GM19240 (cell line): ENCODE measurements around the gene ADAMTS13.
"Not testable (repeated sequence)": the region's sequence is repeated elsewhere in the genome, so short reads cannot be mapped to it uniquely, and the experiment has no call there.

Experiments used
- DNase-seq: peaks from one replicate; pipeline ENCODE4 v3.0.0; 2011; ENCODE audit warnings: low spot score; ENCODE audit not compliant: insufficient read length

Gene ADAMTS13

GRCh38 chr9:133421615-133422542 lies at the start of gene ADAMTS13:
Gene ADAMTS13, plus strand, starts transcription at chr9:133422367. Its CDS starts 77 bp downstream, at chr9:133422444.
- no peak for DNase-seq

DNA sequence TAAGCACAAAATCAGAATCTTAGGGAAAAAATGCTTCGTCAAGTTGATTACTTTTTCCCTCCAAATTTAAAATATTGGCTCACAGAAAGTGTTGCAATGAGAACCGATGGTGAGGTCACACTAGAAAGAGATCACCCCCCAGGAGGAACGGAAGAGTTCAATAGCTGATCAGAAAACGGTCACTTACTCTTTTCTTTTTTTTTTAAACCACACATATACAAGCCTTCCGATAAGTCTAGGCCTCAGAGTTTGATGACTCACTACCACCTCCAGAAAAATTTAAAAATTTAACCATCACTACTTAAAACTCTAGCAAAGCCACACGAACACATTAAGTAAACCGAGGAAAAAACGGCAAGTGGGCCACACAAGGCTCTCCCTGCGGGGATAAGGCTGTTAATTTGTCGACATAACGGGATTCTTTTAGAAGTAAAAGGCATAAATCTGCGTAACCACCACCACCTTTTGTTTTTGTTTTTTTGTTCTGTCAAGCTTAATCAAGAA lies 47.5 kb upstream of the ADAMTS13 start:
- no peak for DNase-seq

GRCh38 chr9:133375116-133375723 lies 46.9 kb upstream of the ADAMTS13 start:
- DNase-seq: peak; percentile 45

- DNase-seq: peak; percentile 100
These were observed 46.2 kb upstream of the ADAMTS13 start, which contains the start of the genes STKLD1 and SURF4 for GRCh38 chr9:133375724-133376654. Gene STKLD1, plus strand, starts transcription at chr9:133376366. Its CDS starts 108 bp downstream, at chr9:133376474. Gene SURF4, minus strand, starts transcription at chr9:133376060. Its CDS starts 91 bp downstream, at chr9:133375969.

DNA sequence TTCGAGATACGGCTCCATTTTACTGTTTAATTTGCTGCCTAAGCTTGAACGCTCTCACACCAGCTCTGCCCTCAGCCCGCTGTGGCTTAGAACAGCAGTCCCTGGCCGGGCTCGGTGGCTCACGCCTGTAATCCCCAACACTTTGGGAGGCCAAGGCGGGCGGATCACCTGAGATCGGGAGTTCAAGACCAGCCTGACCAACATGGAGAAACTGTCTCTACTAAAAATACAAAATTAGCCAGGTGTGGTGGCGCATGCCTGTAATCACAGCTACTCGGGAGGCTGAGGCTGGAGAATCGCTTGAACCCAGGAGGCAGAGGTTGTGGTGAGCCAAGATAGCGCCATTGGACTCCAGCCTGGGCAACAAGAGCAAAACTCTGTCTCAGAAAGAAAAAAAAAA lies 44.9 kb upstream of the ADAMTS13 start:
- DNase-seq: not testable (repeated sequence)

GRCh38 chr9:133377721-133378216 lies 44.4 kb upstream of the ADAMTS13 start:
- DNase-seq: no peak

GRCh38 chr9:133378408-133378962 lies 43.7 kb upstream of the ADAMTS13 start:
- no peak for DNase-seq

- no peak for DNase-seq
These were observed 42.7 kb upstream of the ADAMTS13 start for GRCh38 chr9:133379153-133380086.

DNA sequence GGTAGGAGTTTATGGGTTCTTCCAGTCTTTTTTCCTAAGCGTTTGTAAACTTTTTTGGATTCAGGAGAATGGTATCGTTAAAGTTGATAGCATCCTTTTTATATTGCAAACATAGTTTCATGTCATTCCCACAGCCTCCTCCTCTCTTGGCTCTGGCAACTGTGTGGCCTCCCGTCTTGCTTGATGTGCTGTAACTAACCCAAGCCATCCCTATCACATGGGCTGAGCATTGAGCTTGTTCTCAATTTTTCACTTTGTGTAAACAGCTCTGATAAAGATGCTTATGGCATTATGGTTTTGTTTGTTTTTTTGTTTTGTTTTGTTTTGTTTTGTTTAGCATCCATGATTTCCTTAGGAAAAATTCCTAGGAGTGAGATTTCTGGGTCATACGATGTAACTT lies 41.4 kb upstream of the ADAMTS13 start:
- DNase-seq: no peak

DNA sequence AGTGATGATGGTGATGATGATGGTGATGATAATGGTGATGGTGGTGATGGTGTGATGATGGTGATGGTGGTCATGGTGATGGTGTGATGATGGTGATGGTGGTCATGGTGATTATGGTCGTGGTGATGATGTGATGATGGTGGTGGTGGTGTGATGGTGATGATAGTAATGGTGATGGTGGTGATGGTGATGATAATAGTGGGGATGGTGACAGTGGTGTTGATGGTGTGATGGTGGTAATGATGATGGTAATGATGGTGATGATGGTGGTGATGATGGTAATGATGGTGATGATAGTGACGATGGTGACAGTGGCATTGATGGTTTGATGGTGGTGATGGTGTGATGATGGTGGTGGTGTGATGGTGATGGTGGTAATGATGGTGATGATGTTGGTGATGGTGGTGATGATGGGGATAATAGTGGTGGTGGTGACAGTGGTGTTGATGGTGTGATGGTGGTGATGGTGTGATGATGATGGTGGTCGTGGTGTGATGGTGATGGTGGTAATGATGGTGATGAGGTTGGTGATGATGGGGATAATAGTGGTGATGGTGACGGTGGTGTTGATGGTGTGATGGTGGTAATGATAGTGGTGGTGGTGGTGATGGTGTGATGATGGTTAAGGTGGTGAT lies 39.5 kb upstream of the ADAMTS13 start:
- no peak for DNase-seq

DNA sequence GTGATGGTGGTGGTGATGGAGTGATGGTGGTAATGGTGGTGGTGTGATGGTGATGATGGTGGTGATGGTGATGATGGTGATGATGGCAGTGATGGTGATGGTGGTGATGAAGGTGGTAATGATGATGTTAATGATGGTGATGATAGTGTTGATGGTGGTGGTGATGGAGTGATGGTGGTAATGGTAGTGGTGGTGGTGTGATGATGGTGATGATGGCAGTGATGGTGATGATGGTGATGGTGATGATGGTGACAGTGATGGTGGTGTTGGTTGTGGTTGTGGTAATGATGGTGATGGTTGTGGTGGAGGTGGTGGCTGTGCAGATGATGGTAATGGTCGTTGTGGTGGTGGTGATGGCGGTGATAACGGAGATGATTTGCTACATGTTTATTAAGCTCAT lies 38.7 kb upstream of the ADAMTS13 start:
- DNase-seq: no peak

- no peak for DNase-seq
These were observed 37.3 kb upstream of the ADAMTS13 start for GRCh38 chr9:133384736-133385321.

- DNase-seq: no peak
These were observed 36.7 kb upstream of the ADAMTS13 start for GRCh38 chr9:133385452-133385851.

GRCh38 chr9:133386338-133386737 lies 35.8 kb upstream of the ADAMTS13 start:
- DNase-seq: no peak

DNA sequence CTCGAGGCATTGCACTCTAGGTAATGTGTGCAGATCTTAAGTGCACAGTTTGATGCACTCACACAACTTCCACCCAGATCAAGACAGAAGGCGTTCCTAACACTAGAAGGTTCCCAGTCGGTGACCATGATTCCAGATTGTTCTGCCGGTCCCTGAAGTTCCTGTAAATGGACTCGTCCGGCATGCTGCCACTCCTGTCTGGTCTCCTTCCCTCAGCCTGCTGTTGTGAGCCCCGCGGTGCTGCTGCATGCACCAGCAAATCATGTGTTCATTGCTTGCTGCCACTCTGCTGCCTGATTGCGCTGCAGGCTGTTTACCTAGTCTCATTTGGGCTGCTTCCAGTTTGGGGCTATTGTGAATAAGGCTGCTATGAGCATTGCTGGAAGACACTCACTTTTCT lies 34.5 kb upstream of the ADAMTS13 start:
- DNase-seq: no peak

DNA sequence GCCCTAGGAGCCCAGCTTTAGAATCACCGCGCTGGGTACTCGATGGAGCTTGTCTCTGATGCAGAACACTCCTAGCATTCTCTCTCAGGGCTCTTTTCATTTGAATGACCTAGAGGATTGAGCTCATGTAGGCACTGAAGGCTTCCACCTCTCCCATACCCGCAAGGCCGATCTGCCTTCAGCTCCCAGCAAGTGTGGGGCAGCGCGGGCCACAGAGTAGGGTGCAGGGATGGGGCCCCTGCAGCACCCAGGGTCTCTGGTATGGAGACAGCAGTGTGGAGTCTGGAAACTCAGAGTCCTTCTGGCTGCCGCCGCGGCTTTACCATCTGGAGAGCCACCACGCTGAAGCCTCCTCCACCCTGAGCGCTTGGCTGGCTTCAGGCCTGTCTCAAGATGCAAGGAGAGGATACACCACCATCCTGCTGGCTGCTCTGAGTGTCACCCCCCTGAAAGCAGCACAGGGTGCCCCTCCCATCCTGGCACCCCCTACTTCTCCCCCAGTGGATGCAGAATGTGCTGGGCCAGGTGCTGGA lies 33.1 kb upstream of the ADAMTS13 start:
- no peak for DNase-seq

DNA sequence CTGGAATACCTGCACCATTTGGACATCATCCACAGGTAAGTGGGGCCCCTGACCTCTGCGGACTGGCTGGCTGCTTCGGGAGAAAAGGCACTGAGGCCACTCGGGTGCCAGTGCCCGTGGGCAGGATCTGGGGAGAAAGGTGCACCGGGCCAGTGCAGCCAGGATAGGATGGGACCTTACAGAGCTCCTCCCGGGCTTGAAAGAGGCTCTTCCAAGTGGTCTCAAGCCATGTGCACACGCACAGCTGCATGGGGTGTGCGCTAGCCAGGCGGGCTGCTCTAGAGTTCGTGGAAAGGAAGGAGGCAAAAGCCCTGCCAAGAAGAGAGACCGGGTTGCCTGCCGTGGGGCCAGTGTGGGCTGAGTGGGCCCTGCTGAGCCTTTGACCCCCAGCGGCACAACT lies 32.6 kb upstream of the ADAMTS13 start:
- no peak for DNase-seq

DNA sequence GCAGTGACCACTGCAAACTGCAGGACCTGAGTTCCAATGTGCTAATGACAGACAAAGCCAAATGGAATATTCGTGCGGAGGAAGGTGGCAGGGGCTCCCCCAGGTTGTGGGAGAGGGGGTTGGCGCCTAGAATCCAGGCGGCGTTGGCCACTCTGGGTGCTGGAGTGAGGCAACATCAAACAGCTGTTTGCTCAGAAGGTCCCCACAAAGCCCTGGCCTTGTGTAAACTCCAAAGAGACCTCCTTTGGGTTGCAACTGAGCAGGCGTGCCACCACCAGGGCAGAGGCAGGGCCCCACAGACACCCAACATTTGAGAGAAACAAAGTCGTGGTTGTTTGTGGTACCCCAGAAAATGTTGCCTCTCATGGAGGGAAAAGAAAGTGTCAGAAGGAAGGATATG lies 31.5 kb upstream of the ADAMTS13 start:
- DNase-seq: no peak
